Iris pigment epithelial cell (primary cell): ENCODE measurements around the gene HLA-B.

Source experiments
- DNase-seq: peaks from one replicate; pipeline ENCODE4 v3.0.0-alpha.2; 2011; ENCODE audit warnings: low read depth

HLA-B gene

GRCh38 chr6:31352683-31353383, 4.1 kb downstream of the HLA-B start:
- no peak for DNase-seq

- DNase-seq, result no peak
These were observed 4.7 kb downstream of the HLA-B start for GRCh38 chr6:31352310-31352682.

- no peak for DNase-seq
These were observed 5.3 kb downstream of the HLA-B start for GRCh38 chr6:31351401-31352309.

GRCh38 chr6:31351033-31351380, 6.0 kb downstream of the HLA-B start:
- no peak for DNase-seq

GRCh38 chr6:31350196-31351032, 6.6 kb downstream of the HLA-B start:
- no peak for DNase-seq

- DNase-seq, result no peak
These were observed 7.7 kb downstream of the HLA-B start for GRCh38 chr6:31349301-31349700.

- DNase-seq, result no peak
These were observed 11.8 kb downstream of the HLA-B start for GRCh38 chr6:31345026-31345730.

- DNase-seq, result no peak
These were observed 16.8 kb downstream of the HLA-B start for GRCh38 chr6:31340228-31340627.

- DNase-seq, result no peak
These were observed 17.8 kb downstream of the HLA-B start for GRCh38 chr6:31339210-31339609.

GRCh38 chr6:31336896-31337496, 20.0 kb downstream of the HLA-B start:
- peak; percentile 8 for DNase-seq

GRCh38 chr6:31332637-31333602, 24.1 kb downstream of the HLA-B start:
- no peak for DNase-seq

- DNase-seq, result no peak
These were observed 28.5 kb downstream of the HLA-B start for GRCh38 chr6:31328355-31328960.

GRCh38 chr6:31321820-31322219, 35.2 kb downstream of the HLA-B start:
- DNase-seq, result no peak

GRCh38 chr6:31321005-31321707, 35.8 kb downstream of the HLA-B start:
- no peak for DNase-seq

GRCh38 chr6:31317036-31317435, 39.9 kb downstream of the HLA-B start:
- DNase-seq, result no peak

GRCh38 chr6:31309641-31310040, 47.3 kb downstream of the HLA-B start:
- no peak for DNase-seq

- no peak for DNase-seq
These were observed 48.2 kb downstream of the HLA-B start for GRCh38 chr6:31308845-31309175.

- no peak for DNase-seq
These were observed 48.7 kb downstream of the HLA-B start for GRCh38 chr6:31308050-31308844.

- DNase-seq, result no peak
These were observed 49.3 kb downstream of the HLA-B start for GRCh38 chr6:31307669-31308049.
